Measurements from ENCODE around the gene AP3D1.
A peak's percentile ranks its signal among the peaks of the same experiment; 100 is the strongest.
"Not testable (repeated sequence)": the region's sequence is repeated elsewhere in the genome, so short reads cannot be mapped to it uniquely, and the experiment has no call there.

The AP3D1 gene

DNA sequence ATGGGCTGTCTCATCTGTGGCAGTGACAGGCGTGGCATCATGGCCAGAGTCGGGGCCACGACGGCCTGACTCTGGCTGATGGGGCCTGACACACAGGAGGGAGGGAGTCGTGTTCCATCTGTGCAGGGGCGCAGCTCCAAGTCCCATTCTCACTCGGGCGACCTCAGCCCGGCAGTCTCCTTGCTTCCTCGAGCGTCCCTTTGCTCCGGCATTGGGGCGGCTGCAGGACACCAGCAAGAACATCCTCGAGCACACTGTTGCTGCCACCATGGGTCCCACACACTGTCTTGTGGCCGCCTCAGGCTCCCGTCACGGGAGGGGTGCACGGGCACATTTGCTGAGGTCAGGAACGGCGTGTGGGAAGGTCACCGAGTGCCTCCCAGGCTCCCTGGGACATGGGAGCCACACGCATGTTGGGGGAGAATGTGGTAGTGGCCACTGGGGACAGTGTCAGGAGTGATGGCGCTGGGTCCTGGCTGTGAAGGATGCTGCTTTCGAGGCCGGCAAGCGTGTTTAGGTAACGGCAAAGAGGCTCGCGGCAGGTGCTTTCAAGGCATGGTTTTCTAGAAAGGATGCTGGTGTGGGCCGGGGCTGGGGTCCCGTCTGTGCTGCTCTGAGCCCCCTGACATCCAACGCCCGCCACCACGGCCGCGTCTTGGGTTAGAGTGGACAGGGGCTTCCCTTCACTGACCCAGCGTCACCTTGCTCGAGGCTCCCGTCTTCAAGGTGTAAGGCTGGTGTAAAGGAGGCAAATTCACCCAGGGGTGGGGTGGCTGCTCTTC lies 51.2 kb downstream of the AP3D1 start:
- Histone ChIP-seq H3K4me3 (ENCODE audit: insufficient read depth, low read depth, low read length, poor library complexity, severe bottlenecking) (no peak overlapping the region), H3K4me1 (ENCODE audit: control insufficient read depth, insufficient read depth, low read length, poor library complexity, severe bottlenecking) (peaks cover 13% of the 10 kb centered on the region), H3K9me3 (ENCODE audit: control insufficient read depth, low read length) (no peaks in the 10 kb centered on the region), H3K36me3 (ENCODE audit: control insufficient read depth, insufficient read depth, low read length) (peaks cover 16% of the 10 kb centered on the region), H3K27me3 (replicated peaks; ENCODE audit: control insufficient read depth, insufficient read depth, low read length, poor library complexity, severe bottlenecking) (no peaks in the 10 kb centered on the region), H3K27ac (ENCODE audit: insufficient read depth, low read length, poor library complexity, severe bottlenecking) (no peak overlapping the region)
- no peak for DNase-seq

GRCh38 chr19:2099054-2099501 lies 52.3 kb downstream of the AP3D1 start:
- Histone ChIP-seq H3K9me3 (ENCODE audit: control insufficient read depth, low read length) (no peaks in the 10 kb centered on the region), H3K27ac (ENCODE audit: insufficient read depth, low read length, poor library complexity, severe bottlenecking) (no peak overlapping the region), H3K4me3 (ENCODE audit: insufficient read depth, low read depth, low read length, poor library complexity, severe bottlenecking) (no peak overlapping the region), H3K36me3 (ENCODE audit: control insufficient read depth, insufficient read depth, low read length) (peaks cover 16% of the 10 kb centered on the region), H3K27me3 (replicated peaks; ENCODE audit: control insufficient read depth, insufficient read depth, low read length, poor library complexity, severe bottlenecking) (no peaks in the 10 kb centered on the region), H3K4me1 (ENCODE audit: control insufficient read depth, insufficient read depth, low read length, poor library complexity, severe bottlenecking) (peaks cover 14% of the 10 kb centered on the region)
- DNase-seq: no peak

GRCh38 chr19:2097886-2098327 lies 53.5 kb downstream of the AP3D1 start:
- DNase-seq: no peak
- Histone ChIP-seq H3K36me3 (ENCODE audit: control insufficient read depth, insufficient read depth, low read length) (peaks cover 22% of the 10 kb centered on the region), H3K27me3 (replicated peaks; ENCODE audit: control insufficient read depth, insufficient read depth, low read length, poor library complexity, severe bottlenecking) (no peaks in the 10 kb centered on the region), H3K4me1 (ENCODE audit: control insufficient read depth, insufficient read depth, low read length, poor library complexity, severe bottlenecking) (peaks cover 23% of the 10 kb centered on the region), H3K27ac (ENCODE audit: insufficient read depth, low read length, poor library complexity, severe bottlenecking) (peak overlapping the region; percentile 91), H3K4me3 (ENCODE audit: insufficient read depth, low read depth, low read length, poor library complexity, severe bottlenecking) (no peak overlapping the region), H3K9me3 (ENCODE audit: control insufficient read depth, low read length) (no peaks in the 10 kb centered on the region)

GRCh38 chr19:2097203-2097885 lies 54.0 kb downstream of the AP3D1 start:
- Histone ChIP-seq H3K27me3 (replicated peaks; ENCODE audit: control insufficient read depth, insufficient read depth, low read length, poor library complexity, severe bottlenecking) (no peaks in the 10 kb centered on the region), H3K4me1 (ENCODE audit: control insufficient read depth, insufficient read depth, low read length, poor library complexity, severe bottlenecking) (peaks cover 23% of the 10 kb centered on the region), H3K9me3 (ENCODE audit: control insufficient read depth, low read length) (no peaks in the 10 kb centered on the region), H3K4me3 (ENCODE audit: insufficient read depth, low read depth, low read length, poor library complexity, severe bottlenecking) (peak overlapping the region; percentile 67), H3K36me3 (ENCODE audit: control insufficient read depth, insufficient read depth, low read length) (peaks cover 27% of the 10 kb centered on the region), H3K27ac (ENCODE audit: insufficient read depth, low read length, poor library complexity, severe bottlenecking) (peak overlapping the region; percentile 91)
- peak; percentile 54 to 63 (median 60) for DNase-seq

- H3K27ac ChIP-seq (ENCODE audit: insufficient read depth, low read length, poor library complexity, severe bottlenecking): peak within 1 kb of the TSS; percentile 91
- peaks cover 25% of the 10 kb centered on the region for H3K36me3 ChIP-seq (ENCODE audit: control insufficient read depth, insufficient read depth, low read length)
- peak within 1 kb of the TSS; percentile 86 for H3K4me3 ChIP-seq (ENCODE audit: insufficient read depth, low read depth, low read length, poor library complexity, severe bottlenecking)
- H3K27me3 ChIP-seq (replicated peaks; ENCODE audit: control insufficient read depth, insufficient read depth, low read length, poor library complexity, severe bottlenecking): no peaks in the 10 kb centered on the region
- peaks cover 29% of the 10 kb centered on the region for H3K4me1 ChIP-seq (ENCODE audit: control insufficient read depth, insufficient read depth, low read length, poor library complexity, severe bottlenecking)
- DNase-seq: peak; percentile 99 to 100 (median 100)
- H3K9me3 ChIP-seq (ENCODE audit: control insufficient read depth, low read length): no peaks in the 10 kb centered on the region
These were observed 54.7 kb downstream of the AP3D1 start, which contains the start of gene IZUMO4 for GRCh38 chr19:2096480-2097202. IZUMO4 (plus strand) TSS chr19:2096915; CDS start chr19:2096946, 31 bp downstream.

DNA sequence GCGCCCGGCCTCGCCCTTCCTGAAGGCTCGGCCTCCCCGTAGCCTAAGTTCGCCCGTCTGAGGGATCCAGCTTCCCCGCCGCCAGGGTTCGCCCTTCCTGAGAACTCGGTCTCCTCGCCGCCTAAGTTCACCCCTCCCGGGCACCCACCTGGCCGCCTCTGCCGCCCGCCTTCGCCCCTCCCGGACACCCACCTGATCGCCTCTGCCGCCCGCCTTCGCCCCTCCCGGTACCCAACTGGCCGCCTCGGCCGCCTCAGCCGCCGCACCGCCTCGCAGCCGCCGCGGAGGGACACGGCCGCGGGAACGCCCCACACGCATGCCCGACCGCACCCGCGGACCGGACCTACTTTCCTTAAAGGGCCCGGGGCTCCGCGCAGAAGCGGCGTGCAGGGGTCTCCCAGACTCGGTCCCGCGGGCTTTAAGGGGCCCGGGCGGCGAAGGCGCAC lies 55.3 kb downstream of the AP3D1 start, which contains the start of gene MOB3A:
Gene MOB3A, minus strand, starts transcription at position 293 of the 446 bp plus-strand sequence. CDS start 17,766 bp downstream, outside the sequence.
- H3K36me3 ChIP-seq (ENCODE audit: control insufficient read depth, insufficient read depth, low read length): peaks cover 19% of the 10 kb centered on the region
- no peaks in the 10 kb centered on the region for H3K9me3 ChIP-seq (ENCODE audit: control insufficient read depth, low read length)
- H3K4me1 ChIP-seq (ENCODE audit: control insufficient read depth, insufficient read depth, low read length, poor library complexity, severe bottlenecking): peaks cover 32% of the 10 kb centered on the region
- no peak for DNase-seq
- no peaks in the 10 kb centered on the region for H3K27me3 ChIP-seq (replicated peaks; ENCODE audit: control insufficient read depth, insufficient read depth, low read length, poor library complexity, severe bottlenecking)
- peak within 1 kb of the TSS; percentile 91 for H3K27ac ChIP-seq (ENCODE audit: insufficient read depth, low read length, poor library complexity, severe bottlenecking)
- peak within 1 kb of the TSS; percentile 86 for H3K4me3 ChIP-seq (ENCODE audit: insufficient read depth, low read depth, low read length, poor library complexity, severe bottlenecking)

- H3K4me3 ChIP-seq (ENCODE audit: insufficient read depth, low read depth, low read length, poor library complexity, severe bottlenecking); H3K9me3 ChIP-seq (ENCODE audit: control insufficient read depth, low read length); H3K27me3 ChIP-seq (replicated peaks; ENCODE audit: control insufficient read depth, insufficient read depth, low read length, poor library complexity, severe bottlenecking); H3K27ac ChIP-seq (ENCODE audit: insufficient read depth, low read length, poor library complexity, severe bottlenecking); DNase-seq: not testable (repeated sequence)
- Histone ChIP-seq H3K4me1 (ENCODE audit: control insufficient read depth, insufficient read depth, low read length, poor library complexity, severe bottlenecking) (peaks cover 58% of the 10 kb centered on the region), H3K36me3 (ENCODE audit: control insufficient read depth, insufficient read depth, low read length) (peaks cover 12% of the 10 kb centered on the region)
These were observed 59.3 kb downstream of the AP3D1 start for GRCh38 chr19:2091926-2092525.

GRCh38 chr19:2089727-2090053 lies 61.7 kb downstream of the AP3D1 start:
- H3K27me3 ChIP-seq (replicated peaks; ENCODE audit: control insufficient read depth, insufficient read depth, low read length, poor library complexity, severe bottlenecking): no peaks in the 10 kb centered on the region
- peaks cover 12% of the 10 kb centered on the region for H3K36me3 ChIP-seq (ENCODE audit: control insufficient read depth, insufficient read depth, low read length)
- peaks cover 74% of the 10 kb centered on the region for H3K4me1 ChIP-seq (ENCODE audit: control insufficient read depth, insufficient read depth, low read length, poor library complexity, severe bottlenecking)
- H3K27ac ChIP-seq (ENCODE audit: insufficient read depth, low read length, poor library complexity, severe bottlenecking): peak overlapping the region; percentile 57
- no peaks in the 10 kb centered on the region for H3K9me3 ChIP-seq (ENCODE audit: control insufficient read depth, low read length)
- H3K4me3 ChIP-seq (ENCODE audit: insufficient read depth, low read depth, low read length, poor library complexity, severe bottlenecking): no peak overlapping the region
- no peak for DNase-seq

- peaks cover 12% of the 10 kb centered on the region for H3K36me3 ChIP-seq (ENCODE audit: control insufficient read depth, insufficient read depth, low read length)
- no peaks in the 10 kb centered on the region for H3K27me3 ChIP-seq (replicated peaks; ENCODE audit: control insufficient read depth, insufficient read depth, low read length, poor library complexity, severe bottlenecking)
- peaks cover 74% of the 10 kb centered on the region for H3K4me1 ChIP-seq (ENCODE audit: control insufficient read depth, insufficient read depth, low read length, poor library complexity, severe bottlenecking)
- H3K4me3 ChIP-seq (ENCODE audit: insufficient read depth, low read depth, low read length, poor library complexity, severe bottlenecking): no peak overlapping the region
- no peak for DNase-seq
- peak overlapping the region; percentile 57 for H3K27ac ChIP-seq (ENCODE audit: insufficient read depth, low read length, poor library complexity, severe bottlenecking)
- H3K9me3 ChIP-seq (ENCODE audit: control insufficient read depth, low read length): no peaks in the 10 kb centered on the region
These were observed 62.2 kb downstream of the AP3D1 start for GRCh38 chr19:2089001-2089711.

All from effector memory CD4-positive, alpha-beta T cell (primary cell).